Articular chondrocyte of knee joint (primary cell): ENCODE measurements around the gene PICK1. TPM values are rescaled to one million over a fixed set of nuclear protein-coding genes. Genes with fewer than 3 reads are reported as not detected.

ENCODE experiments used
- total RNA-seq: library from RNA; depleted of rRNA; stranded (reverse); fragments of >200 nt; gene quantifications from 2 replicates; pipeline ENCODE4 v1.2.3, GENCODE V29; 2012

Gene PICK1
- total RNA-seq, result 6.7 and 7.7 TPM in 2 replicates

GRCh38 chr22:38056969-38057891 is at the start of gene PICK1:
Gene PICK1, plus strand, starts transcription at chr22:38057404. Its CDS starts 406 bp downstream, at chr22:38057810.

GRCh38 chr22:38083931-38084631 is 26.9 kb downstream of the PICK1 start, which contains the start of gene SLC16A8:
Gene SLC16A8, minus strand, starts transcription at chr22:38084184. Its CDS starts 1,311 bp downstream, at chr22:38082873.

GRCh38 chr22:38110008-38110862 is 53.0 kb downstream of the PICK1 start, which contains the start of gene BAIAP2L2:
Gene BAIAP2L2, minus strand, starts transcription at chr22:38110684. Its CDS starts 159 bp downstream, at chr22:38110525.

Other genes with a start within 250 kb of the PICK1 start
- gene GCAT, start 249.5 kb upstream of the PICK1 start, total RNA-seq, result 18.9 and 23.9 TPM in 2 replicates
- gene GALR3, start 234.0 kb upstream of the PICK1 start, total RNA-seq, result not detected in 2 replicates
- 19.9 and 23.3 TPM in 2 replicates for gene ANKRD54, start 213.1 kb upstream of the PICK1 start, total RNA-seq
- gene EIF3L, start 208.0 kb upstream of the PICK1 start, total RNA-seq, result 291 and 393 TPM in 2 replicates
- gene MICALL1, start 151.1 kb upstream of the PICK1 start, total RNA-seq, result 17.2 TPM in 2 replicates
- 0.43 and 0.52 TPM in 2 replicates for gene C22orf23, start 103.8 kb upstream of the PICK1 start, total RNA-seq
- gene POLR2F, start 103.7 kb upstream of the PICK1 start, total RNA-seq, result 11.9 and 17.5 TPM in 2 replicates
- not detected in 2 replicates for gene SOX10, start 72.8 kb upstream of the PICK1 start, total RNA-seq
- under 0.01 and 0.26 TPM in 2 replicates for gene SLC16A8, start 26.8 kb downstream of the PICK1 start, total RNA-seq
- gene BAIAP2L2, start 53.3 kb downstream of the PICK1 start, total RNA-seq, result 0.65 and 0.78 TPM in 2 replicates
- gene PLA2G6, start 124.4 kb downstream of the PICK1 start, total RNA-seq, result 10.3 and 13.6 TPM in 2 replicates
- gene MAFF, start 144.6 kb downstream of the PICK1 start, total RNA-seq, result 14.8 and 40.6 TPM in 2 replicates
- 34.4 and 35.1 TPM in 2 replicates for gene TMEM184B, start 215.6 kb downstream of the PICK1 start, total RNA-seq